Neural progenitor cell (in vitro differentiated cells): Measurements from ENCODE around the gene C3orf20. TPM values are rescaled to one million over a fixed set of nuclear protein-coding genes. Genes with fewer than 3 reads are reported as not detected.

Experiments
- DNase-seq: peaks from one replicate; pipeline ENCODE4 v3.0.0-alpha.2; 2016; ENCODE audit warnings: low spot score
- H2AFZ ChIP-seq: fragments of 200-600 bp; sonication (generic); replicated peaks from 2 replicates; pipeline ENCODE4 v1.6.1; 2016; ENCODE audit warnings: antibody characterized with exemption
- H3F3A ChIP-seq: fragments of 200-600 bp; sonication (generic); 2 replicates; pipeline ENCODE4 v1.6.1; 2016; ENCODE audit warnings: antibody characterized with exemption, low read depth
- H3K27ac ChIP-seq: fragments of 200-600 bp; sonication (generic); 2 replicates; pipeline ENCODE4 v1.5.1; 2016; ENCODE audit warnings: mild to moderate bottlenecking
- H3K27me3 ChIP-seq: fragments of 200-600 bp; sonication (generic); 2 replicates; pipeline ENCODE4 v1.6.1; 2016; ENCODE audit warnings: mild to moderate bottlenecking, moderate library complexity
- H3K36me3 ChIP-seq: fragments of 200-600 bp; sonication (generic); 2 replicates; pipeline ENCODE4 v1.5.1; 2016
- H3K4me1 ChIP-seq: fragments of 200-600 bp; sonication (generic); 2 replicates; pipeline ENCODE4 v1.6.1; 2016; ENCODE audit warnings: mixed run types
- H3K4me2 ChIP-seq: fragments of 200-600 bp; sonication (generic); 2 replicates; pipeline ENCODE4 v1.6.1; 2016
- H3K4me3 ChIP-seq: fragments of 200-600 bp; sonication (generic); 2 replicates; pipeline ENCODE4 v1.5.1; 2016
- H3K79me2 ChIP-seq: fragments of 200-600 bp; sonication (generic); 2 replicates; pipeline ENCODE4 v1.6.1; 2016; ENCODE audit warnings: low read depth
- H3K9ac ChIP-seq: fragments of 200-600 bp; sonication (generic); 2 replicates; pipeline ENCODE4 v1.6.1; 2016
- H3K9me3 ChIP-seq: fragments of 200-600 bp; sonication (generic); 2 replicates; pipeline ENCODE4 v1.5.1; 2016; ENCODE audit warnings: low read depth
- H4K20me1 ChIP-seq: fragments of 200-600 bp; sonication (generic); 2 replicates; pipeline ENCODE4 v1.6.1; 2016; ENCODE audit warnings: low read depth
- H3K27ac Mint-ChIP-seq: 3 replicates; pipeline ENCODE4 v1.8.0; 2021; ENCODE audit warnings: mixed read lengths
- H3K27me3 Mint-ChIP-seq: 2 replicates; pipeline ENCODE4 v1.8.0; 2022; ENCODE audit warnings: low read depth, mild to moderate bottlenecking, inconsistent platforms, moderate library complexity, mixed read lengths; ENCODE audit not compliant: insufficient read depth
- H3K36me3 Mint-ChIP-seq: 3 replicates; pipeline ENCODE4 v1.8.0; 2021; ENCODE audit warnings: mixed read lengths
- H3K4me1 Mint-ChIP-seq: 3 replicates; pipeline ENCODE4 v1.8.0; 2021; ENCODE audit warnings: mixed read lengths
- H3K4me3 Mint-ChIP-seq: 3 replicates; pipeline ENCODE4 v1.8.0; 2021; ENCODE audit warnings: mild to moderate bottlenecking, moderate library complexity, mixed read lengths
- H3K9me3 Mint-ChIP-seq: 3 replicates; pipeline ENCODE4 v1.8.0; 2020; ENCODE audit warnings: mixed read lengths
- CTCF ChIP-seq: fragments of 200-600 bp; sonication (generic); IDR thresholded peaks from 2 replicates; pipeline ENCODE4 v1.5.1; 2017; ENCODE audit warnings: antibody characterized with exemption, mild to moderate bottlenecking
- EZH2 ChIP-seq: fragments of 200-600 bp; sonication (generic); IDR thresholded peaks from 2 replicates; pipeline ENCODE4 v1.6.1; 2017; ENCODE audit warnings: antibody characterized with exemption, mild to moderate bottlenecking, moderate library complexity
- EZH2phosphoT487 ChIP-seq: fragments of 200-600 bp; sonication (generic); IDR thresholded peaks from 2 replicates; pipeline ENCODE4 v1.6.1; 2017; ENCODE audit warnings: antibody characterized with exemption
- total RNA-seq: library from RNA; depleted of rRNA; stranded (reverse); fragments of >200 nt; gene quantifications from 2 replicates; pipeline ENCODE4 v1.2.3, GENCODE V29; 2015; ENCODE audit warnings: low replicate concordance

Gene C3orf20
- total RNA-seq, 1 donor from 2014 or later: not detected

- Histone ChIP-seq H4K20me1 (no peaks in the 10 kb centered on the region), H3K9me3 (no peaks in the 10 kb centered on the region), H3K27ac (no peak overlapping the region), H3K27me3 (no peaks in the 10 kb centered on the region), H3K4me2 (no peak overlapping the region), H3K4me3 (no peak overlapping the region), H2AFZ (no peak overlapping the region), H3K9ac (no peak overlapping the region), H3K4me1 (no peaks in the 10 kb centered on the region), H3F3A (no peaks in the 10 kb centered on the region), H3K36me3 (no peaks in the 10 kb centered on the region), H3K79me2 (no peaks in the 10 kb centered on the region)
- Mint-ChIP-seq H3K4me3 (no peak overlapping the region), H3K9me3 (peaks cover 5% of the 10 kb centered on the region), H3K36me3 (no peaks in the 10 kb centered on the region), H3K27me3 (peaks cover 6% of the 10 kb centered on the region), H3K4me1 (peaks cover 3% of the 10 kb centered on the region), H3K27ac (no peak overlapping the region)
- TF ChIP-seq EZH2: no peak
- no peak for TF ChIP-seq CTCF
- no peak for TF ChIP-seq EZH2phosphoT487
- no peak for DNase-seq
Observed at GRCh38 chr3:14680716-14681115, 5.8 kb downstream of the C3orf20 start.

GRCh38 chr3:14684447-14684846 is 9.5 kb downstream of the C3orf20 start:
- Histone ChIP-seq H4K20me1 (no peaks in the 10 kb centered on the region), H3K9ac (no peak overlapping the region), H3F3A (no peaks in the 10 kb centered on the region), H2AFZ (no peak overlapping the region), H3K27me3 (peaks cover 5% of the 10 kb centered on the region), H3K4me2 (no peak overlapping the region), H3K79me2 (no peaks in the 10 kb centered on the region), H3K36me3 (no peaks in the 10 kb centered on the region), H3K9me3 (no peaks in the 10 kb centered on the region), H3K27ac (no peak overlapping the region), H3K4me3 (no peak overlapping the region), H3K4me1 (no peaks in the 10 kb centered on the region)
- Mint-ChIP-seq H3K4me3 (no peak overlapping the region), H3K9me3 (peaks cover 5% of the 10 kb centered on the region), H3K27me3 (no peaks in the 10 kb centered on the region), H3K36me3 (no peaks in the 10 kb centered on the region), H3K27ac (no peak overlapping the region), H3K4me1 (no peaks in the 10 kb centered on the region)
- DNase-seq: no peak
- TF ChIP-seq EZH2 (no peak), CTCF (no peak), EZH2phosphoT487 (no peak)

GRCh38 chr3:14685179-14685578 is 10.2 kb downstream of the C3orf20 start:
- H3K27me3 Mint-ChIP-seq: no peaks in the 10 kb centered on the region
- no peaks in the 10 kb centered on the region for H3K4me1 ChIP-seq

More at GRCh38 chr3:14685179-14685578, 10.2 kb downstream of the C3orf20 start:
- Mint-ChIP-seq H3K4me3 (no peak overlapping the region), H3K9me3 (peaks cover 5% of the 10 kb centered on the region), H3K36me3 (no peaks in the 10 kb centered on the region), H3K27ac (no peak overlapping the region), H3K4me1 (no peaks in the 10 kb centered on the region)
- H2AFZ ChIP-seq: no peak overlapping the region
- no peaks in the 10 kb centered on the region for H3K9me3 ChIP-seq
- no peaks in the 10 kb centered on the region for H3K36me3 ChIP-seq
- no peak overlapping the region for H3K4me2 ChIP-seq
- peaks cover 13% of the 10 kb centered on the region for H3K27me3 ChIP-seq
- no peak for DNase-seq
- H4K20me1 ChIP-seq: no peaks in the 10 kb centered on the region
- no peak overlapping the region for H3K9ac ChIP-seq
- no peak overlapping the region for H3K27ac ChIP-seq
- TF ChIP-seq EZH2phosphoT487 (no peak), EZH2 (no peak), CTCF (no peak)
- no peaks in the 10 kb centered on the region for H3F3A ChIP-seq
- no peaks in the 10 kb centered on the region for H3K79me2 ChIP-seq
- H3K4me3 ChIP-seq: no peak overlapping the region
